Ascending aorta (tissue), 2 donors: ENCODE measurements around the gene ARAP1. TPM values are rescaled to one million over a fixed set of nuclear protein-coding genes. Genes with fewer than 3 reads are reported as not detected.

ENCODE experiments used
- DNase-seq, 2 donors: peaks; one replicate each; pipeline ENCODE4 v3.0.0-alpha.2; 2019; ENCODE audit warnings: low spot score in 2 of 2
- H3K27ac ChIP-seq, 2 donors: fragments of 200-600 bp; sonication (generic); one replicate each; pipeline ENCODE4 v1.5.1; 2016 to 2017; ENCODE audit warnings: mild to moderate bottlenecking in 1 of 2
- H3K27me3 ChIP-seq: fragments of 200-600 bp; sonication (generic); one replicate; pipeline ENCODE4 v1.5.1; 2017
- H3K36me3 ChIP-seq, 2 donors: fragments of 200-600 bp; sonication (generic); one replicate each; pipeline ENCODE4 v1.5.1; 2016
- H3K4me1 ChIP-seq, 2 donors: fragments of 200-600 bp; sonication (generic); one replicate each; pipeline ENCODE4 v1.5.1; 2016 to 2017; ENCODE audit warnings: mild to moderate bottlenecking in 1 of 2
- H3K4me3 ChIP-seq, 2 donors: fragments of 200-600 bp; sonication (generic); one replicate each; pipeline ENCODE4 v1.5.1; 2016 to 2017; ENCODE audit warnings: mild to moderate bottlenecking in 1 of 2
- H3K9me3 ChIP-seq, 2 donors: fragments of 200-600 bp; sonication (generic); one replicate each; pipeline ENCODE4 v1.5.1; 2016
- intact Hi-C: fragments of 100-400 bp; cut with DNase I; formaldehyde crosslinking; loops from one replicate; pipeline ENCODE4 v1.15.1; 2023
- total RNA-seq: library from RNA; depleted of rRNA; stranded (reverse); fragments of >200 nt; gene quantifications from one replicate; pipeline ENCODE4 v1.1.0, GENCODE V29; 2016
- TF ChIP-seq, protein P1 (sequence below), 3 experiments: fragments of 200-600 bp in 2 of 3; fragments of 450-650 bp in 1 of 3; sonication (generic) in 2 of 3; IDR thresholded peaks; one replicate each; pipeline ENCODE4 v1.5.1; 2016 to 2019; ENCODE audit warnings: antibody characterized with exemption in 3 of 3, mild to moderate bottlenecking in 1 of 3, moderate library complexity in 1 of 3

Gene ARAP1
- total RNA-seq, 1 donor from 2014 or later: 238 TPM

- Histone ChIP-seq H3K36me3 (no peaks in the 10 kb centered on the region), H3K4me1 (no peaks in the 10 kb centered on the region), H3K9me3 (no peaks in the 10 kb centered on the region), H3K27ac (no peak overlapping the region), H3K4me3 (no peak overlapping the region), H3K27me3 (no peaks in the 10 kb centered on the region)
- intact Hi-C loops: no loop called here
- TF ChIP-seq, protein P1, sequence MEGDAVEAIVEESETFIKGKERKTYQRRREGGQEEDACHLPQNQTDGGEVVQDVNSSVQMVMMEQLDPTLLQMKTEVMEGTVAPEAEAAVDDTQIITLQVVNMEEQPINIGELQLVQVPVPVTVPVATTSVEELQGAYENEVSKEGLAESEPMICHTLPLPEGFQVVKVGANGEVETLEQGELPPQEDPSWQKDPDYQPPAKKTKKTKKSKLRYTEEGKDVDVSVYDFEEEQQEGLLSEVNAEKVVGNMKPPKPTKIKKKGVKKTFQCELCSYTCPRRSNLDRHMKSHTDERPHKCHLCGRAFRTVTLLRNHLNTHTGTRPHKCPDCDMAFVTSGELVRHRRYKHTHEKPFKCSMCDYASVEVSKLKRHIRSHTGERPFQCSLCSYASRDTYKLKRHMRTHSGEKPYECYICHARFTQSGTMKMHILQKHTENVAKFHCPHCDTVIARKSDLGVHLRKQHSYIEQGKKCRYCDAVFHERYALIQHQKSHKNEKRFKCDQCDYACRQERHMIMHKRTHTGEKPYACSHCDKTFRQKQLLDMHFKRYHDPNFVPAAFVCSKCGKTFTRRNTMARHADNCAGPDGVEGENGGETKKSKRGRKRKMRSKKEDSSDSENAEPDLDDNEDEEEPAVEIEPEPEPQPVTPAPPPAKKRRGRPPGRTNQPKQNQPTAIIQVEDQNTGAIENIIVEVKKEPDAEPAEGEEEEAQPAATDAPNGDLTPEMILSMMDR (IDR thresholded peaks at IDR 0.05): no peak
- no peak for DNase-seq
Observed at GRCh38 chr11:72766152-72766902, 14.1 kb upstream of the ARAP1 start.

- no peaks in the 10 kb centered on the region for H3K27me3 ChIP-seq
Observed at GRCh38 chr11:72764503-72764902, 12.3 kb upstream of the ARAP1 start.

DNA sequence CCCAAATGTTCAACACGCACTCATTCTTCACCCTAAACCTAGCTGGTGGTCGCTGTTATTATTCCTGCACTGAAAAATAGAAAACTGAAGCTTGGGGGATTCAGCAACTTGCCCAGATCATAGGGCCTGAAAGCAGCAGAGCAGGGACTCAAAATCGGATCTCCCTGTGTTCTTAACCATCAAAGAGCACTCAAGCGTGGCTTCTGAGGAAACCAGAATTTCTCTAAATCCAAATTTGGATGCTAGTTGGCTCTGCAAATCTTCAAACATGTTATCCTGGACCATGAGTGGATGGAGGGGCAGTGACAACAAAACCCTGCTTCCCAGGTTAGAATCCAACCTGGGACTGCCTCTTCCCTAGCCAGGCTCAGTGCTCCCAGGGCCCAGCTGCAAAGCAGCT lies 11.6 kb upstream of the ARAP1 start:
- Histone ChIP-seq H3K27me3 (no peaks in the 10 kb centered on the region), H3K4me3 (no peak overlapping the region), H3K36me3 (no peaks in the 10 kb centered on the region), H3K9me3 (no peaks in the 10 kb centered on the region), H3K4me1 (no peaks in the 10 kb centered on the region), H3K27ac (no peak overlapping the region)
- no peak for DNase-seq
- intact Hi-C loops: no loop called here
- TF ChIP-seq, protein P1 (IDR thresholded peaks at IDR 0.05): no peak

More at GRCh38 chr11:72764503-72764902, 12.3 kb upstream of the ARAP1 start:
- DNase-seq: no peak
- H3K27ac ChIP-seq: no peak overlapping the region
- H3K36me3 ChIP-seq: no peaks in the 10 kb centered on the region
- TF ChIP-seq, protein P1 (IDR thresholded peaks at IDR 0.05): no peak
- no peaks in the 10 kb centered on the region for H3K4me1 ChIP-seq
- H3K9me3 ChIP-seq: no peaks in the 10 kb centered on the region
- intact Hi-C loops: no loop called here
- no peak overlapping the region for H3K4me3 ChIP-seq

DNA sequence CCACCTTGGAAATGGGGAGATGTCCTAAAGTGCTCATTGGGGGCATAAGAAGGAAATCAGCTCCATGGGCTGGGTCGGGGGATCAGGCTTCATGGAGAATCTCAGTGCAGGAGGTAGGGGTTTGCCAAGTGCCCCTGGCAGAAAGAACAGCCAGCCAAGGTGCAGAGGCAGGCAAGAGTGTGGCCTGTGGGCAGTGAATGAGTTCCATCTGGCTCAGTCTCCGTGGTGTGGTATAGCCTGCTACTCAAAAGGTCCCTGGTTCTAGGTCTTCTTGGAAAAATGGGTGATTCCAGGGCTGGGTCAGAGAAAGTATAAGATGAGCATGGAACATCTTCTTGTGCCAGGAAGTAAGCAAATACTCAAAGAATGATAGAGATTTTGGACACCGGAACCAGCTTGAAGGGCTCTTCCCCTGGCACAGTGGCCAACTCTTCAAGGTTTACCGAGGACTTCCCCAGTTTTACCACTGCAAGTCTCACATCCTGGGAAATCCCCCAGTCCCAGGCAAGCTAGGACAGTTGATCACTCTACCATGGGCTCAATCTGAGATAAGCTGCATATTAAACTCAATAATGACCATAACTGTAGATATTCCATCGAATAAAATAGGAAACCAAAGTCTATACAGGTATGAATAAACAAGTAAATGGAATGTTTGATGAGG lies 10.6 kb upstream of the ARAP1 start:
- DNase-seq: no peak
- Histone ChIP-seq H3K27ac (no peak overlapping the region), H3K4me1 (no peaks in the 10 kb centered on the region), H3K27me3 (no peaks in the 10 kb centered on the region), H3K36me3 (peaks cover 0 to 4% of the 10 kb centered on the region in 2 donors), H3K4me3 (no peak overlapping the region), H3K9me3 (no peaks in the 10 kb centered on the region)
- intact Hi-C loops: no loop called here
- TF ChIP-seq, protein P1 (IDR thresholded peaks at IDR 0.05): no peak

- H3K36me3 ChIP-seq: peaks cover 5 to 16% of the 10 kb centered on the region in 2 donors
- DNase-seq: no peak
- no peak overlapping the region for H3K4me3 ChIP-seq
- H3K27me3 ChIP-seq: no peaks in the 10 kb centered on the region
- no peaks in the 10 kb centered on the region for H3K4me1 ChIP-seq
- TF ChIP-seq, protein P1 (IDR thresholded peaks at IDR 0.05): no peak
- no peak overlapping the region for H3K27ac ChIP-seq
- H3K9me3 ChIP-seq: no peaks in the 10 kb centered on the region
- intact Hi-C loops: no loop called here
Observed at GRCh38 chr11:72760539-72761405, 8.6 kb upstream of the ARAP1 start.
